HepG2 (cell line): ENCODE measurements around the gene CYTH1. TPM values are rescaled to one million over a fixed set of nuclear protein-coding genes. Genes with fewer than 3 reads are reported as not detected.

ENCODE experiments used
- ATAC-seq: fragments of 200-7000 bp; cut with Tn5 transposase; 3 replicates; pipeline ENCODE4 v1.9.1; 2020; ENCODE audit warnings: mild to moderate bottlenecking, moderate library complexity
- BruUV-seq: library from RNA; stranded (reverse); fragments of 400-500 nt; replicated peaks from 2 replicates; lab custom pipeline; 2021; lab: Mats Ljungman, UMichigan
- CTCF ChIA-PET: fragments of 300-600 bp; formaldehyde crosslinking; extraction: SDS; loops from one replicate; lab custom pipeline; 2021; ENCODE audit warnings: low total read pairs, inconsistent platforms, low intra/inter-chr PET ratio; lab: Yijun Ruan, JAX
- POLR2A ChIA-PET: fragments of 350-600 bp; sonication (Branson Sonifier 250); formaldehyde crosslinking; loops from one replicate; lab custom pipeline; 2020; ENCODE audit warnings: antibody characterized with exemption, inconsistent platforms; lab: Yijun Ruan, JAX
- DNase-seq: peaks from one replicate; pipeline ENCODE4 v3.0.0-alpha.2; 2015; ENCODE audit warnings: low spot score
- FAIRE-seq: peaks from 3 replicates; lab custom pipeline; 2011; peaks lifted over from hg19 to GRCh38; lab: Jason Lieb, UNC
- H2AFZ ChIP-seq: one replicate; pipeline ENCODE4 v1.6.1; 2011; ENCODE audit warnings: low read length, inconsistent platforms
- H3K27ac ChIP-seq: fragments of 300-600 bp; 3 replicates; pipeline ENCODE4 v1.8.0; 2011; ENCODE audit warnings: mixed run types, mild to moderate bottlenecking, mixed read lengths, low read length, inconsistent platforms; ENCODE audit not compliant: insufficient read depth; ENCODE audit errors: extremely low read length
- H3K27me3 ChIP-seq, 2 experiments: fragments of 200-600 bp in 1 of 2; 2 replicates in 1 of 2; 3 replicates in 1 of 2; pipeline versions ENCODE4 v1.6.0 to v1.8.0; 2011; ENCODE audit warnings: low read length in 2 of 2, mild to moderate bottlenecking in 2 of 2, moderate library complexity in 2 of 2, inconsistent platforms in 1 of 2; ENCODE audit not compliant: insufficient read depth in 2 of 2, control insufficient read depth in 1 of 2
- H3K36me3 ChIP-seq, 2 experiments: fragments of 200-600 bp in 1 of 2; replicated peaks in 1 of 2; 2 replicates in 1 of 2; 3 replicates in 1 of 2; pipeline versions ENCODE4 v1.5.1 to v1.8.0; 2011; ENCODE audit warnings: low read length in 2 of 2, inconsistent platforms in 1 of 2; ENCODE audit not compliant: insufficient read depth in 2 of 2, control insufficient read depth in 1 of 2
- H3K4me1 ChIP-seq: 2 replicates; pipeline ENCODE4 v1.5.1; 2012; ENCODE audit warnings: low read length, inconsistent platforms; ENCODE audit not compliant: insufficient read depth
- H3K4me2 ChIP-seq: 2 replicates; pipeline ENCODE4 v1.6.0; 2011; ENCODE audit warnings: low read depth, low read length, inconsistent platforms
- H3K4me3 ChIP-seq, 3 experiments: fragments of 200-600 bp in 1 of 3; sonication (generic), shearing (Covaris generic) in 1 of 3; replicated peaks in 1 of 3; 2 replicates each; pipeline ENCODE4 v1.5.1; 2011 to 2016; ENCODE audit warnings: low read length in 3 of 3, inconsistent platforms in 2 of 3, low read depth in 2 of 3, mild to moderate bottlenecking in 2 of 3, control low read depth in 1 of 3, mixed read lengths in 1 of 3; ENCODE audit not compliant: insufficient read depth in 1 of 3
- H3K79me2 ChIP-seq: one replicate; pipeline ENCODE4 v1.6.1; 2011; ENCODE audit warnings: low read length, inconsistent platforms; ENCODE audit not compliant: insufficient read depth
- H3K9ac ChIP-seq: 2 replicates; pipeline ENCODE4 v1.6.0; 2011; ENCODE audit warnings: mild to moderate bottlenecking, low read depth, low read length, inconsistent platforms; ENCODE audit not compliant: insufficient read depth
- H3K9me3 ChIP-seq: 2 replicates; pipeline ENCODE4 v1.5.1; 2012; ENCODE audit warnings: mild to moderate bottlenecking, low read length
- H4K20me1 ChIP-seq: 2 replicates; pipeline ENCODE4 v1.6.0; 2011; ENCODE audit warnings: inconsistent platforms, mild to moderate bottlenecking, low read length, moderate library complexity; ENCODE audit not compliant: insufficient read depth
- AKAP8 ChIP-seq: sonication (generic); formaldehyde crosslinking; IDR thresholded peaks from 2 replicates; pipeline ENCODE4 v1.5.1; 2020; ENCODE audit warnings: mild to moderate bottlenecking, missing genetic modification reagents
- HINFP ChIP-seq: sonication (generic); formaldehyde crosslinking; IDR thresholded peaks from 2 replicates; pipeline ENCODE4 v1.4.0; 2020; ENCODE audit warnings: low read depth, mild to moderate bottlenecking, missing genetic modification reagents
- NR3C1 ChIP-seq: sonication (generic); formaldehyde crosslinking; IDR thresholded peaks from 2 replicates; pipeline ENCODE4 v1.4.0; 2020; ENCODE audit warnings: missing genetic modification reagents
- ZMYM3 ChIP-seq: sonication (generic); formaldehyde crosslinking; IDR thresholded peaks from 2 replicates; pipeline ENCODE4 v1.5.1; 2020; ENCODE audit warnings: mild to moderate bottlenecking, missing genetic modification reagents
- ZNF17 ChIP-seq: sonication (generic); formaldehyde crosslinking; IDR thresholded peaks from 2 replicates; pipeline ENCODE4 v1.5.0; 2020; ENCODE audit warnings: mild to moderate bottlenecking, missing genetic modification reagents
- ZNF225 ChIP-seq: sonication (generic); formaldehyde crosslinking; IDR thresholded peaks from 2 replicates; pipeline ENCODE4 v1.4.0; 2020; ENCODE audit warnings: mild to moderate bottlenecking, missing genetic modification reagents
- ZNF350 ChIP-seq: sonication (generic); formaldehyde crosslinking; IDR thresholded peaks from 2 replicates; pipeline ENCODE4 v1.4.0; 2020; ENCODE audit warnings: mild to moderate bottlenecking, low read depth, missing genetic modification reagents, borderline replicate concordance
- ZNF496 ChIP-seq: sonication (generic); formaldehyde crosslinking; IDR thresholded peaks from 2 replicates; pipeline ENCODE4 v1.8.1; 2023; ENCODE audit warnings: mild to moderate bottlenecking, moderate library complexity, missing genetic modification reagents; ENCODE audit not compliant: insufficient replicate concordance
- ZNF501 ChIP-seq: sonication (generic); formaldehyde crosslinking; IDR thresholded peaks from 2 replicates; pipeline ENCODE4 v1.5.1; 2020; ENCODE audit warnings: mild to moderate bottlenecking, moderate library complexity, missing genetic modification reagents
- ZNF564 ChIP-seq: sonication (generic); formaldehyde crosslinking; IDR thresholded peaks from 2 replicates; pipeline ENCODE4 v1.8.1; 2023; ENCODE audit warnings: mild to moderate bottlenecking, missing genetic modification reagents
- ZNF749 ChIP-seq: sonication (generic); formaldehyde crosslinking; IDR thresholded peaks from 2 replicates; pipeline ENCODE4 v1.8.0; 2022; ENCODE audit warnings: mild to moderate bottlenecking, missing genetic modification reagents, moderate library complexity, borderline replicate concordance
- WGBS: methylation state at CpG from one replicate; pipeline ENCODE4 v1.1.6; 2017; ENCODE audit warnings: low lambda C conversion rate; 5-methylcytosine and 5-hydroxymethylcytosine counted together
- in situ Hi-C: cut with HindIII; loops from 2 replicates; pipeline ENCODE4 v1.10.0; 2017; ENCODE audit warnings: low pct_unique_long_range_greater_than_20kb; ENCODE audit not compliant: extremely low pct_ligation_motif_present
- intact Hi-C: fragments of 100-400 bp; cut with micrococcal nuclease; formaldehyde crosslinking; loops from one replicate; pipeline ENCODE4 v1.10.0; 2022; ENCODE audit not compliant: unreplicated experiment
- polyA plus RNA-seq, 8 experiments: library from polyadenylated mRNA; depleted of rRNA in 3 of 8; stranded (reverse) in 7 of 8; unstranded in 1 of 8; fragments of >200 nt; fragmentation: Illumina TruSeq in 4 of 8; extraction: Trizol in 4 of 8; gene quantifications; 2 replicates each; pipeline versions ENCODE4 v1.2.1 to v1.2.3, GENCODE V29; 2011 to 2016; ENCODE audit warnings: low read depth in 4 of 8, missing spikeins in 1 of 8, mixed read lengths in 1 of 8; ENCODE audit not compliant: insufficient read depth in 1 of 8
- total RNA-seq, 5 experiments: library from RNA; depleted of rRNA; stranded (reverse); fragments of >200 nt; fragmentation: Illumina TruSeq; extraction: Trizol; gene quantifications; 2 replicates each; pipeline ENCODE4 v1.2.3, GENCODE V29; 2016; ENCODE audit warnings: low read depth in 1 of 5
- TF ChIP-seq, protein P1 (sequence below): IDR thresholded peaks from 2 replicates; pipeline ENCODE4 v1.4.0; 2020; ENCODE audit warnings: mild to moderate bottlenecking, missing genetic modification reagents

CYTH1 gene
- total and polyA plus RNA-seq, 2 of the 13 experiments (the other 11 are each of a cell fraction or from before 2014, with no cell fraction given), result 20.1 to 48.9 TPM

GRCh38 chr17:78715000-78715771 is 66.9 kb downstream of the CYTH1 start:
- Histone ChIP-seq H3K27ac (no peak overlapping the region), H3K4me1 (peaks cover 59% of the 10 kb centered on the region), H3K4me3 (no peak overlapping the region), H3K9ac (no peak overlapping the region), H4K20me1 (peaks cover 35% of the 10 kb centered on the region), H3K79me2 (peaks cover 61% of the 10 kb centered on the region), H3K36me3 (no peaks in the 10 kb centered on the region), H3K27me3 (no peaks in the 10 kb centered on the region), H3K4me2 (no peak overlapping the region), H2AFZ (no peak overlapping the region), H3K9me3 (no peaks in the 10 kb centered on the region)
- DNase-seq, result no peak
- no peak for ATAC-seq
- POLR2A ChIA-PET, result no interaction called here
- 97% methylated on average over 14 of the region's 14 CpGs for WGBS
- TF ChIP-seq ZNF17 (CRISPR knock-in tag) (no peak), ZNF496 (CRISPR knock-in tag) (no peak), AKAP8 (CRISPR knock-in tag) (no peak), NR3C1 (CRISPR knock-in tag) (no peak)
- BruUV-seq, result no TSS peak
- intact Hi-C loops, result no loop called here
- in situ Hi-C loops, result no loop called here
- CTCF ChIA-PET, result no interaction called here
- FAIRE-seq, result no peak

GRCh38 chr17:78714534-78714933 is 67.5 kb downstream of the CYTH1 start:
- Histone ChIP-seq H3K36me3 (no peaks in the 10 kb centered on the region; a peak in 1 of 5 replicates), H2AFZ (no peak overlapping the region), H3K9me3 (no peaks in the 10 kb centered on the region), H3K27me3 (no peaks in the 10 kb centered on the region), H3K4me3 (no peak overlapping the region), H3K27ac (no peak overlapping the region), H4K20me1 (peaks cover 31% of the 10 kb centered on the region), H3K79me2 (peaks cover 61% of the 10 kb centered on the region), H3K9ac (no peak overlapping the region), H3K4me2 (no peak overlapping the region), H3K4me1 (peaks cover 53% of the 10 kb centered on the region)
- intact Hi-C loops, result no loop called here
- 96% methylated on average over 4 of the region's 4 CpGs for WGBS
- no peak for TF ChIP-seq HINFP (CRISPR knock-in tag)
- no peak for TF ChIP-seq ZNF225 (CRISPR knock-in tag)
- TF ChIP-seq, protein P1, sequence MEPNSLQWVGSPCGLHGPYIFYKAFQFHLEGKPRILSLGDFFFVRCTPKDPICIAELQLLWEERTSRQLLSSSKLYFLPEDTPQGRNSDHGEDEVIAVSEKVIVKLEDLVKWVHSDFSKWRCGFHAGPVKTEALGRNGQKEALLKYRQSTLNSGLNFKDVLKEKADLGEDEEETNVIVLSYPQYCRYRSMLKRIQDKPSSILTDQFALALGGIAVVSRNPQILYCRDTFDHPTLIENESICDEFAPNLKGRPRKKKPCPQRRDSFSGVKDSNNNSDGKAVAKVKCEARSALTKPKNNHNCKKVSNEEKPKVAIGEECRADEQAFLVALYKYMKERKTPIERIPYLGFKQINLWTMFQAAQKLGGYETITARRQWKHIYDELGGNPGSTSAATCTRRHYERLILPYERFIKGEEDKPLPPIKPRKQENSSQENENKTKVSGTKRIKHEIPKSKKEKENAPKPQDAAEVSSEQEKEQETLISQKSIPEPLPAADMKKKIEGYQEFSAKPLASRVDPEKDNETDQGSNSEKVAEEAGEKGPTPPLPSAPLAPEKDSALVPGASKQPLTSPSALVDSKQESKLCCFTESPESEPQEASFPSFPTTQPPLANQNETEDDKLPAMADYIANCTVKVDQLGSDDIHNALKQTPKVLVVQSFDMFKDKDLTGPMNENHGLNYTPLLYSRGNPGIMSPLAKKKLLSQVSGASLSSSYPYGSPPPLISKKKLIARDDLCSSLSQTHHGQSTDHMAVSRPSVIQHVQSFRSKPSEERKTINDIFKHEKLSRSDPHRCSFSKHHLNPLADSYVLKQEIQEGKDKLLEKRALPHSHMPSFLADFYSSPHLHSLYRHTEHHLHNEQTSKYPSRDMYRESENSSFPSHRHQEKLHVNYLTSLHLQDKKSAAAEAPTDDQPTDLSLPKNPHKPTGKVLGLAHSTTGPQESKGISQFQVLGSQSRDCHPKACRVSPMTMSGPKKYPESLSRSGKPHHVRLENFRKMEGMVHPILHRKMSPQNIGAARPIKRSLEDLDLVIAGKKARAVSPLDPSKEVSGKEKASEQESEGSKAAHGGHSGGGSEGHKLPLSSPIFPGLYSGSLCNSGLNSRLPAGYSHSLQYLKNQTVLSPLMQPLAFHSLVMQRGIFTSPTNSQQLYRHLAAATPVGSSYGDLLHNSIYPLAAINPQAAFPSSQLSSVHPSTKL (CRISPR knock-in tag), result no peak
- no peak for TF ChIP-seq ZNF564
- TF ChIP-seq ZNF501 (CRISPR knock-in tag), result 0 out of 2 replicates have a peak, but pooled peaks have one; percentile 20
- no peak for TF ChIP-seq ZMYM3
- TF ChIP-seq ZNF350 (CRISPR knock-in tag), result no peak
- TF ChIP-seq ZNF749 (CRISPR knock-in tag), result no peak
- in situ Hi-C loops, result no loop called here
- ChIA-PET CTCF (no interaction called here), POLR2A (no interaction called here)
- no peak for FAIRE-seq
- no TSS peak for BruUV-seq
- ATAC-seq, result no peak
- no peak for DNase-seq
